OCI-LY7 (cell line): ENCODE results near the gene MGAT5B. TPM values are rescaled to one million over a fixed set of nuclear protein-coding genes. Genes with fewer than 3 reads are reported as not detected.

Experiments used
- BruUV-seq: library from RNA; stranded (reverse); fragments of 400-500 nt; replicated peaks from 2 replicates; lab custom pipeline; 2021; lab: Mats Ljungman, UMichigan
- CTCF ChIA-PET: fragments of 300-600 bp; sonication (Branson Sonifier 250); formaldehyde crosslinking; loops from one replicate; lab custom pipeline; 2022; ENCODE audit warnings: antibody characterized with exemption; ENCODE audit not compliant: unreplicated experiment; lab: Charles Lee
- POLR2A ChIA-PET: fragments of 300-600 bp; sonication (Branson Sonifier 250); formaldehyde crosslinking; loops from one replicate; lab custom pipeline; 2022; ENCODE audit warnings: antibody characterized with exemption; lab: Charles Lee
- DNase-seq: peaks from one replicate; pipeline ENCODE4 v3.0.0-alpha.2; 2015; ENCODE audit warnings: low spot score
- H2AFZ ChIP-seq: fragments of 200-600 bp; sonication (generic), shearing (Covaris generic); 2 replicates; pipeline ENCODE4 v1.6.1; 2014; ENCODE audit warnings: mild to moderate bottlenecking, antibody characterized with exemption, low read length, moderate library complexity
- H3K27ac ChIP-seq: fragments of 200-600 bp; sonication (generic); 2 replicates; pipeline ENCODE4 v1.5.1; 2014; ENCODE audit warnings: mixed run types, low read depth, mild to moderate bottlenecking, moderate library complexity, low read length, inconsistent platforms; ENCODE audit not compliant: poor library complexity, severe bottlenecking
- H3K36me3 ChIP-seq: fragments of 200-600 bp; sonication (generic); 2 replicates; pipeline ENCODE4 v1.6.1; 2014; ENCODE audit warnings: mild to moderate bottlenecking, antibody characterized with exemption, low read length, moderate library complexity, mixed read lengths; ENCODE audit not compliant: insufficient read depth
- H3K4me1 ChIP-seq: fragments of 200-600 bp; sonication (generic); 2 replicates; pipeline ENCODE4 v1.5.1; 2014; ENCODE audit warnings: mild to moderate bottlenecking, low read length; ENCODE audit not compliant: insufficient read depth, poor library complexity, severe bottlenecking
- H3K4me2 ChIP-seq: fragments of 200-600 bp; sonication (generic); 2 replicates; pipeline ENCODE4 v1.6.1; 2014; ENCODE audit warnings: mild to moderate bottlenecking, low read length
- H3K4me3 ChIP-seq: fragments of 200-600 bp; sonication (generic); 2 replicates; pipeline ENCODE4 v1.5.1; 2014; ENCODE audit warnings: mild to moderate bottlenecking, low read depth, low read length; ENCODE audit not compliant: poor library complexity, severe bottlenecking
- H3K79me2 ChIP-seq: fragments of 200-600 bp; sonication (generic); 2 replicates; pipeline ENCODE4 v1.6.1; 2016; ENCODE audit warnings: low read depth, mild to moderate bottlenecking, low read length, moderate library complexity, mixed read lengths; ENCODE audit not compliant: insufficient read depth
- H3K9me2 ChIP-seq: fragments of 200-600 bp; sonication (generic); 2 replicates; pipeline ENCODE4 v1.6.1; 2016; ENCODE audit warnings: mild to moderate bottlenecking, low read length, mixed read lengths; ENCODE audit not compliant: insufficient read depth
- H3K9me3 ChIP-seq: fragments of 200-600 bp; sonication (generic); 2 replicates; pipeline ENCODE4 v1.6.1; 2014; ENCODE audit warnings: mild to moderate bottlenecking, mixed run types, low read length, mixed read lengths
- H4K20me1 ChIP-seq: fragments of 200-600 bp; sonication (generic); 2 replicates; pipeline ENCODE4 v1.6.1; 2014; ENCODE audit warnings: mild to moderate bottlenecking, antibody characterized with exemption, low read length, moderate library complexity, mixed read lengths; ENCODE audit not compliant: insufficient read depth
- EZH2phosphoT487 ChIP-seq: fragments of 200-600 bp; sonication (generic); IDR thresholded peaks from 2 replicates; pipeline ENCODE4 v1.6.1; 2018; ENCODE audit warnings: low read depth, borderline replicate concordance, mild to moderate bottlenecking, mixed run types, antibody characterized with exemption, low read length, moderate library complexity, mixed read lengths
- intact Hi-C: fragments of 100-400 bp; cut with micrococcal nuclease; formaldehyde crosslinking; loops from one replicate; pipeline ENCODE4 v1.10.0; 2022; ENCODE audit not compliant: unreplicated experiment
- total RNA-seq, 2 experiments: library from RNA; depleted of rRNA in 1 of 2; stranded (reverse); fragments of >200 nt in 1 of 2; shearing (Covaris generic) in 1 of 2; gene quantifications; 2 replicates each; pipeline ENCODE4 v1.2.3, GENCODE V29; 2014 to 2022
- TF ChIP-seq, protein P1 (sequence below): fragments of 200-600 bp; sonication (generic); conservative IDR thresholded peaks from 2 replicates; pipeline ENCODE4 v1.5.1; 2014; ENCODE audit warnings: mild to moderate bottlenecking, antibody characterized with exemption, low read length, moderate library complexity, mixed read lengths

MGAT5B gene
- total RNA-seq, 2 experiments from 2014 or later, result 1.4 to 2.5 TPM

DNA sequence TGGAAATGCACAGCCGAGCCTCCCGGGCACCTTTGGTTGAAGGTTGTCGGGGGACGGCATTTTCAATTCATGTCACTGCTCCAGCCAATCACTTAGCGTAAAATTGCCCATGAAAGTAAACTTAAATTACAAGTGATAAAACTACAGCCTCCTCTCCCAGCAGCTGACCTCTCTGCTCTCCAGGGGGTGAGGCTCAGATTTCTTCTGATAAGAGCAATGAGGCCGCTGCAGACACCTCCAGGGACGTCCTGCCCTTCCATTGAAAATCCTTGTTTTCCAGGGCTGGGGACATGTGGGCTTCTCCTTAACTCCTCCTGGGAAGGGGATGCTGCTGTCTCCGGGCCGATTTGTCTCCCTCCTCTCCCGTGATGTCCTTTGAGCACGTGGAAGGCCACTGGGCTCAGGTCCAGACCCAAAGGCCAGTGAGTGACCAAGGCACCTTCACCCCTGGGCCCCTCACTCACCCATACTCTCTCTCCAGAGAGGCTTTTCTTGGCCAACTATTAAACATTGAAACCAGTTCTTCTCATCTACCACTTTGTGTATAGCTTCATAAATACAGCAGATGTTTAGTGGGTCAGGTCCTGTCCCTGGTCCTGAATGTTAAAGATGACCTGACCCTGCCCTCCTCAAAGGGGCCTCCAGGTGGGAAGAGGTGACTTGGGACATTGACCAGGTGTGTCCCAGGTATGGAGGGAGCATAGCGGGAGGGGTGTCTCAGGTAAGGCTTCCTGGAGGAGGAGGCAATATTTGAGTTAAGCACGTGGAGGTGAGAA, 52.3 kb downstream of the MGAT5B start:
- ChIA-PET POLR2A (no interaction called here), CTCF (no interaction called here)
- Histone ChIP-seq H3K4me2 (no peak overlapping the region), H3K9me3 (no peaks in the 10 kb centered on the region), H4K20me1 (no peaks in the 10 kb centered on the region), H3K4me1 (no peaks in the 10 kb centered on the region), H3K9me2 (no peaks in the 10 kb centered on the region), H3K4me3 (no peak overlapping the region), H3K36me3 (no peaks in the 10 kb centered on the region), H2AFZ (no peak overlapping the region), H3K27ac (no peak overlapping the region), H3K79me2 (no peaks in the 10 kb centered on the region)
- intact Hi-C loops, result no loop called here
- BruUV-seq, result no TSS peak
- no peak for DNase-seq
- TF ChIP-seq EZH2phosphoT487, result no peak
- TF ChIP-seq, protein P1, sequence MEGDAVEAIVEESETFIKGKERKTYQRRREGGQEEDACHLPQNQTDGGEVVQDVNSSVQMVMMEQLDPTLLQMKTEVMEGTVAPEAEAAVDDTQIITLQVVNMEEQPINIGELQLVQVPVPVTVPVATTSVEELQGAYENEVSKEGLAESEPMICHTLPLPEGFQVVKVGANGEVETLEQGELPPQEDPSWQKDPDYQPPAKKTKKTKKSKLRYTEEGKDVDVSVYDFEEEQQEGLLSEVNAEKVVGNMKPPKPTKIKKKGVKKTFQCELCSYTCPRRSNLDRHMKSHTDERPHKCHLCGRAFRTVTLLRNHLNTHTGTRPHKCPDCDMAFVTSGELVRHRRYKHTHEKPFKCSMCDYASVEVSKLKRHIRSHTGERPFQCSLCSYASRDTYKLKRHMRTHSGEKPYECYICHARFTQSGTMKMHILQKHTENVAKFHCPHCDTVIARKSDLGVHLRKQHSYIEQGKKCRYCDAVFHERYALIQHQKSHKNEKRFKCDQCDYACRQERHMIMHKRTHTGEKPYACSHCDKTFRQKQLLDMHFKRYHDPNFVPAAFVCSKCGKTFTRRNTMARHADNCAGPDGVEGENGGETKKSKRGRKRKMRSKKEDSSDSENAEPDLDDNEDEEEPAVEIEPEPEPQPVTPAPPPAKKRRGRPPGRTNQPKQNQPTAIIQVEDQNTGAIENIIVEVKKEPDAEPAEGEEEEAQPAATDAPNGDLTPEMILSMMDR, result no peak

DNA sequence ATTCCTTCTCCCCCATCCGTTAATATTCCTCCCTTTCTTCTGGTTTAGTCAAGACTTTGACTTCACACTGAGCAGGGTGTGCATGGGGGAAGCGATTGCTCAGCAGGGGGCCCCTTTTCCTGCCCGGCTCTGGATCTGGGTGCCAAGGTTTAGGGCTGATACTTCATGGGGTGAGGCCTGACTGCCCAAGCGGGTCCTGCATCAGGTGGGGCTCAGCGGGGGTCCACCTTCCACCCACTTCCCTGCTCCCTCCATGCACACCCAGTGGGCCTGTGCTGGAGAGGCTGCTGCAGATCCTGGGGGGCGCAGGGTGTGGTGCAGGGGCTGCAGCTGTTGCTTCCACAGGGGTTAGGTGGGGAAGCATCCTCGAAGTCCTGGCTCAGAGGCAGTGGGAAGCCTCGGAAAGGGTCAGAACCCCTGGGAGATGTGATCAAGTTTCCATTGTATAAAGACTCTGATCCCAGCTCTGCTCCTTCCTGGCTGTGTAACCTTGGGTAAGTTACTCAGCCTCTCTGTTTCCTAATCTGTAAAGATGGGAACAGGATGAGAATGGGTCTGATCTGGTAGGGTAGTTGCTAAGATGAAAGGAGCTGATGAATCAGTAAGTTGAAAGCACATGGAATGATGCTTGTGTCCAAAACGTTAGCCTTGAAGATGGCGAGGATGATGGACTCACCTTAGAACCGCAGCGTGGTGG, 53.3 kb downstream of the MGAT5B start:
- Histone ChIP-seq H3K79me2 (no peaks in the 10 kb centered on the region), H3K4me2 (no peak overlapping the region), H3K4me3 (no peak overlapping the region), H2AFZ (no peak overlapping the region), H3K4me1 (no peaks in the 10 kb centered on the region), H4K20me1 (no peaks in the 10 kb centered on the region), H3K9me2 (no peaks in the 10 kb centered on the region), H3K27ac (no peak overlapping the region), H3K36me3 (no peaks in the 10 kb centered on the region), H3K9me3 (no peaks in the 10 kb centered on the region)
- no peak for DNase-seq
- intact Hi-C loops, result no loop called here
- ChIA-PET POLR2A (interaction anchor here (0.7 kb wide), 1 partner anchor 58 kb away, joined by 4 read pairs; no protein-coding TSS in a partner anchor), CTCF (no interaction called here)
- TF ChIP-seq EZH2phosphoT487, result no peak
- TF ChIP-seq, protein P1, result no peak
- BruUV-seq, result no TSS peak
